Activated naive CD8-positive, alpha-beta T cell treated with anti-CD3 and anti-CD28 coated beads, Interleukin-2, amount 50 U/mL, for 16 hours (primary cell): ENCODE measurements around the gene PLEKHA5.
"Not testable (repeated sequence)": the region's sequence is repeated elsewhere in the genome, so short reads cannot be mapped to it uniquely, and the experiment has no call there.

ENCODE experiments used
- DNase-seq: peaks from one replicate; pipeline ENCODE4 v3.0.0-alpha.2; 2020; ENCODE audit warnings: low read depth, low spot score

Gene PLEKHA5

DNA sequence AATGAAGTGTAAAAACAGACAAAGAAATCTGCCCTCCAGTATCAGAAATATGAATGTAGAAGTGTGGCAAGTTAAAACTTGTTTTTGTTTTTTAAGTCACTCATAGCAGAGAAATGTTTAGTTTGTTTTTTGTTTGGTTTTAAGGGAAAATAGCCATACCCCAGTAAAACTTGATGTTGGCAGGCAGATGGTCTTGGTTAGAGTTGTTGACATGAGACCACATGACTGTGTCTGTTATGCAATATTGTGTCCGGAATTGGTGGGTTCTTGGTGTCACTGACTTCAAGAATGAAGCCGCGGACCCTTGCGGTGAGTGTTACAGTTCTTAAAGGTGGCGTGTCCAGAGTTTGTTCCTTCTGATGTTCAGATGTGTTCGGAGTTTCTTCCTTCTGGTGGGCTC is 99.5 kb downstream of the PLEKHA5 start:
- DNase-seq, result not testable (repeated sequence)

DNA sequence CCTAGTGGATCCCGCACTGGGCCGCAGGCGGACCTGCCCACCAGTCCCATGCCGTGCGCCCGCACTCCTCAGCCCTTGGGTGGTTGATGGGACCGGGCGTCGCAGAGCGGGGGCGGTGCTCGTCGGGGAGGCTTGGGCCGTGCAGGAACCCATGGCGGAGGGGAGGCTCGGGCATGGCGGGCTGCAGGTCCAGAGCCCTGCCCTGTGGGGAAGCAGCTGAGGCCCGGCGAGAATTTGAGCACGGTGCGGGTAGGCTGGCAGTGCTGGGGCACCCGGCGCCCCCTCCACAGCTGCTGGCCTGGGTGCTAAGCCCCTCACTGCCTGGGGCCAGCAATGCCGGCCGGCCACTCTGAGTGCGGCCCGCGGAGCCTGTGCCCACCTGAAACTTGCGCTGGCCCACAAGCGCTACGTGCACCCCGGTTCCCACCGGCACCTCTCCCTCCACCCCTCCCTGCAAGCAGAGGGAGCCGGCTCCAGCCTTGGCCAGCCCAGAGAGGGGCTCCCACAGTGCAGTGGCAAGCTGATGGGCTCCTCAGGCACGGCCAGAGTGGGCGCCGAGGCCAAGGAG is 100.8 kb downstream of the PLEKHA5 start:
- no peak for DNase-seq

DNA sequence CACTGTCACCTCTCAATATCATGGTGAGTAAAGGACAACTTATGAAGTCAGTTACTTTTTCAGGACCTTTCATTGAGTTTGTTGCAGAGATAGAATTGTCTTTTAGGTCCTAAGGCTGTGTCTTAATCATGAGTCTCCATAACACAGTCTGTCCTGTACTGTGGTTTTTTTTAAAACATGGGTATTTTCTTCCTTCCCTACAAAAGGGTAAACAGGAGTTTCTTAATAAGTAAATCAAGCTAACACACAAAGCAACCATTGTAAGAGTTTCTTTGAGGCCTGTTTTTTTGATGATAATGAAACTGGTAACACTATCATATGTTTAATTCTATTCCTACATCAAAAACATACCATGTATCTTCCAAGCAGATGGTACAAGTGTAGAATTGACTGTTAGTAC is 101.4 kb downstream of the PLEKHA5 start:
- DNase-seq, result no peak

- DNase-seq, result no peak
These were observed 104.7 kb downstream of the PLEKHA5 start for GRCh38 chr12:19234171-19234704.

DNA sequence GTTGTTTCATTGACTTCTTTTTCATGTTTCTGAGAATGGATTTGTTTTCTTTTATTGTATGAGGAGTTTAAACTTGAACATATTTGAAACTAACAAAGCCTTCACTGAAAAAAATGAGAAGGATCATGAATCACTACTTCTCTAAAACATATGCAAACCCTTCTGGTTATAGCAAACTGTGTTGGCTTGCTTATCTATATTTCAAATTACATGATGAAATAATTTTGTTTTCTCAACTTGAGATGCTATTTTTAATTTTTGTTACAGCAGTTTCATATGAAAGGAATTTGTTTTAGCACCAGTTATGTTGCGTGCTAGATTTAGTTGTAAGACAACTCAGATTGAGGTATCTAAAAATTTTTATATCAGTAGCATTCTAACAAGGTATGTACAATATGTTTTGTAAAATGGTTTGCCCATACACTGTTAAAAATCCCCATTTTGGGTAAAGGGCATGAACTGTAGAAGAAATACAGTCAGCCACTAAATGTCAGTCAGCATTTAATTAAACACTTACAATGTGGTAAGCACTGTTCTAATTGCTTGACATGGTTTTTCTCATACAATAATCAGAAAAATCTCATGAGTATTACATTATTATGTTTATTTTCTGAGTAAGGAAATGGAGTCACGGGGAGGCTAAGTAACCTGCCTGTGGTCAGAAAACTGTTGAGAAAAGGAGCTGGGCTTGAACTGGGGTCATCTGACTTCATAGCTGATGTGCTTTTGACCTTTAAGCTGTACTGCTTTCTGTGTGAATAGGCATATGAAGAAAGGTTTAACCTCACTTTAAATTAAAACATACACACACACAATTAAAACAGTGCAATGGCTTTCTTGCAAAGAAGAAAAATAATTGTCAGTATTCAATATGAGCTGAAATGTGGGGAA is 105.7 kb downstream of the PLEKHA5 start:
- no peak for DNase-seq

GRCh38 chr12:19236656-19237055 is 107.1 kb downstream of the PLEKHA5 start:
- DNase-seq, result no peak

- no peak for DNase-seq
These were observed 109.0 kb downstream of the PLEKHA5 start for GRCh38 chr12:19238540-19238939.

DNA sequence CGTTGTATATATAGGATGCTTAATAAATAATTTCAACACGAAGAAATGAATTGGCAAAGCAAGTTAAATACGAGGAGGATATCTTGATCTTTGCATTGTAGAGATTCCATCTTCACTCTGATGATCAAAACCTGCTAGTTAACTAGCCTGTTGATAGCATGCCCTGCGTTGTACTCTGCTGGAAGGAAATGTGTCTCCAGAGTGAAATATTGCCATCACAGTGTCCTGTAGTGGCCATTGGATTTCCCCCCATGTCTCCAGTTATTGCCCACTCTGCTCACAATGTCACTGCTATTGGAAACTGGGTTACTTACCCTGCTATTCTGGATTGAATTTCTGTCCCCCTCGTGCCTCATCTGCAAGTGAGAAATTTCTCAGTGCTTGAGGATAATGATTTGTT is 109.6 kb downstream of the PLEKHA5 start:
- no peak for DNase-seq

DNA sequence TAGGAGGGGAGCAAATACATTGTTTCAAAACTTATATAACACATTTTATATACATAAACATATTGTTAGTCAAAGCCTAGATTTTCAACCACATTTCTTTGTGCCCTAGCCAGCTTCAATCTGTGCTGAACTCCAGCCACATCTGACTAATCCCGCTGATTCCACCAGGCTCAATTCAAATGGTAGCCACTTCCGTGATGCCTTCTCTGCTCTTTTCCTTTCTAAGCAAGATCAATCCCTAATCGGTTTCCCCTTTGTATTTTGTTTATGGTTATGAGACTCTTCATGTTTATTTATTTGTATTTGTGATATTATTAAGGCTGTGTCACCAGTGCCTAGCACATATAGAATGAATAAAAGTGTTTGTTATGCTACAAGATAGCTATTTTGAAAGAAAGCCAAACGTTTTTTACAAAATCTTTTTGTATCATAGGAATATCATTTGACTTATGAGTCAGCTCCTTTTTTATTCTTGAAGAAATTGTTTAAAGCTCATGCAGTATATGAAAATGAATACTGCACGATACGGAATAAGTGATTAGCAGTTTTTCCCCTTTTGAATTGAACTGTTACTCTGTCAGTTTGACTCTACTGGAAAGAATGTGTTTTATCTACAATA is 110.2 kb downstream of the PLEKHA5 start:
- DNase-seq, result no peak

- no peak for DNase-seq
These were observed 113.0 kb downstream of the PLEKHA5 start for GRCh38 chr12:19242581-19242980.

DNA sequence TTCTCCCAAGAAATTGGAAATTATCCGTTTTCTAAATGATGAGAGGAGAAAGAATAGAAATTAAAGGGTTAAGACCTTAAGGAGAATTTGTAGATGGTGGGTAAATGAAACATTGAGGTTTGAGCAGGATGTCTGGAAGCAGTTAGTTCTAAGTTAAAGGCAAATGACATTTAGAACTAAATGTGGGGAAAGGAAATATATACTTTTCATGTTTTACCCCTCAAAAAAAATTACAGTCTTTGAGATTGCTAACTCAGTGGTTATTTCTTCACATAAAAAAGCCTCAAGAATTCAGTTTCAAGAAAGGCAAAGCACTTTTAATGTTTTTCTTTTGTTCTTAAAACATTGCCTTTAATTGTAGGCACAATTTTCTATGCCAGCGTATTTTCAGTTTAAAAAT is 114.0 kb downstream of the PLEKHA5 start:
- no peak for DNase-seq

DNA sequence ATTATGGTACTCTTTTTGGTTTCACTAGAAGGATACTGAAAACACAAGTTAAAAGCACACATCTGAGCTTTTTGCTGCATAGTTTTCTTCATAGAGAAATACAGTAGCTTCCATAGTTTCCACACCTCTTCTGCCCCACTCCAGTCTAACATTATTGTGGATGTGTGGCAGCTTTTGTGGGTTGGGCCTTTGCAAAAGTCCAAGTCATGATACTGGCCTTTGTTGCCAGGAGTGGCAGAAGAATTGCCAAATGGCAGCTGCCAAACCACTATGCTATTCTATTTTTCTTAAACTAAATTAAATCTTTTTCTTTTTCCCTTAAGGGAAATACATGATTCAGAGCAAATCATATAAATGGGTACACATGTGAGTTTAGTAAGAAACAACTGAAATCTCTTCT is 114.8 kb downstream of the PLEKHA5 start:
- no peak for DNase-seq

- no peak for DNase-seq
These were observed 115.6 kb downstream of the PLEKHA5 start for GRCh38 chr12:19245106-19245505.

DNA sequence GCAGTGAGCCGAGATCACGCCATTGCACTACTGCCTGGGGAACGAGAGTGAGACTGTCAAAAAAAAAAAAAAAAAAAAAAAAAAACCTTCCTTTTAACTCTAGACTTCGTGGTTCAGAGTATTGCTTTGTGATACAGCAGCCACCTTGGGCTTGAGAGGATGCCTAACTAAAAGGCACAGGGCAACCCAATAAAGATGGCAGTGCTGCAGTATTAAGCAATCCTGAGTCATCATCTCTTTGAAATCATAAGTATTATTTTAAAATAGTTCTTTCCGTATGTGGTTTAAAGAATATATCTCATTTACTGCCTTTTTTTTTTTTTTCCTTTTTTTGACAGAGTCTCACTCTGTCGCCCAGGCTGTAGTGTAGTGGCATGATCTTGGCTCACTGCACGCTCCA is 116.1 kb downstream of the PLEKHA5 start:
- no peak for DNase-seq

GRCh38 chr12:19246933-19247332 is 117.4 kb downstream of the PLEKHA5 start:
- no peak for DNase-seq

DNA sequence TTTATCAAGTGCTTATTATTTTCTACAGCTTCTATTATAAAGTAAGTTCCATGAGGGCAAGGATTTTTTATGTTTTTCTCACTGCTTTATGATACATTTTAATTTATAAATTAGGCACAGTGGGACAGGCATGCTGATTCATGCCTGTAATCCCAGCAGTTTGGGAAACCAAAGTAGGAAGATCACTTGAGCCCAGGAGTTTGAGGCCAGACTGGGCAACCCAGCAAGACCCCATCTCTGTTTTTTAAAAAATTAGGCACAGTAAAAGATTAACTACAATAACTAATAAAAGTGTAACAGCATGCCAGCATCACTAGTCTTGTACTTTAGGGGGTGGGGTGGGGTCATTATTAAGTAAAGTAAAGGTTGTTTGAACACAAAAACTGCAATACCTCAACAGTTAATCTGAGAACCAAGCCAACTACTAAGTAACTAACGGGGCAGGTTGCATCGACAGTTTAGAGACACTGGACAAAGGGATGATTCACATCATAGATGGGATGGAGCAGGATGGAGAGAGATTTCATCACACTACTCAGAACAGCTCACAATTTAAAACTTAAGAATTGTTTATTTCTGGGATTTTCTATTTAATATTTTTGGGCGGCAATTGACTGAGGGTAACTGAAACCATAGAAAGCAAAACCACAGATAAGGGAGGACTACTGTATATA is 119.5 kb downstream of the PLEKHA5 start:
- no peak for DNase-seq

DNA sequence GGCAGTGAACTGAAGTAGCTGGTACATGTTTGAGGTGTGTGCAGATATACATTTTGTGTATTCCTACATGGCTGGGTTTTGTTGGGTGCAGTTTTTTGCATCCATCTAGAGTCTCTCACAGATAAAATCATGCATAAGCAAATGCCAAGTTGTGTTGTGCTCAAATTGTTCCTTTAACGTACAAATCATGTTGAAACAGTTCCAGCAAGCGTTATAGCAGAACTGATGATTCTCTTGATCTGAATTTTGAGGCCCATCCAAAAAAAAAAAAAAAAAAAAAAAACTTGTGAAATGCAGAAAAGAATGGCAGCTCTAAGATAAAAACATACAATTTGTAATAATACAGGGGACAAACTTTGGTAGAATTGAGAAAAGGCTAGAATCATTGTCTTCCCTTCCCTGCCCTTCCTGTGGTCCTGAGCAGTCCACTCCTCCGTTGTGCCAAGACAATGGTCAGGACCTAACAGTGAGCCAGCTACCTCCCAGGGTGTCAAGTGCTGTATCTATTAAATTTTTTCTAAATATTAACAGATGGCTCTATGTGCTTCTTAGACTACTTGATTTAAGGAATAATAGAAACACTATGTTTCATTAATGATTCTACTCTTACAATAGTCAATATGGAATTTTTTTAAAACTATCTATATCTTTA is 122.1 kb downstream of the PLEKHA5 start:
- DNase-seq, result no peak

- DNase-seq, result no peak
These were observed 130.6 kb downstream of the PLEKHA5 start for GRCh38 chr12:19260135-19260534.

DNA sequence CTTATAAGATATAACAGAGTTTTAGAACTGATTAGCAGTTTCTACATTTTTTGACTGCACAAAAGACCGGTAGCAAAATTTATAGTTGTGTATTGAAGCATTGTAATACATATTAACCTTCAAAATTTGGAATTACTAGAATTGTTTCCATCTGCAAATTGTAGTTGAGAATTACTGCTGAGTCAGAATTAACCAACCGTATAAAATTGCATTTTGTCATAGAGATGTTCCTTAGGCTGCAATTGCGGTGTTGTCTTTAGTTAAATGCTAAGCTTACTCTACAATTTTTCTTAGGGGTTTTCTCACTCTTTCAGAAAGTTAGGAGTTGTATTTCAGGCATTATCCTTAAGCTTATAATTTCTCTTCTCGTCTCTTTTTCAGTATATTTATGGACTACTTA is 132.2 kb downstream of the PLEKHA5 start:
- DNase-seq, result no peak

DNA sequence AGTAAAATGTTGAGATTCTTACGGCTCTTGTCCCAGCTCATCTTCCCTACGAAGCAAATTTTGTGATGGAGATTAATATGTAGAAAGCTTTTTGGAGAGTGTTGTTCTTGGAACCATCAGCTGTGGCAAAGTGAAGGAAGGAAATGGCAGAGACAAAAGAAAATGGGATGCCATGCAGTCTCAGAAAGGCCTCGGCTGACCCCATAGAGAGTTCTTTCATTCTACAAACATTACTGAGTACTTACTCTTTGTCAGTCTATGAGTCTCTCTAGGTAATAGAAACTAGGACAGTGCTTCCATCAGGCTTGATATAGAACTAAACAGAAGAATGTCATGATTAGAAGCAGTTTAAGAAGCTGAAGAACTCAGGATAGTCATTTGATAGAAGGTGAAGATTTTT is 134.1 kb downstream of the PLEKHA5 start:
- no peak for DNase-seq

DNA sequence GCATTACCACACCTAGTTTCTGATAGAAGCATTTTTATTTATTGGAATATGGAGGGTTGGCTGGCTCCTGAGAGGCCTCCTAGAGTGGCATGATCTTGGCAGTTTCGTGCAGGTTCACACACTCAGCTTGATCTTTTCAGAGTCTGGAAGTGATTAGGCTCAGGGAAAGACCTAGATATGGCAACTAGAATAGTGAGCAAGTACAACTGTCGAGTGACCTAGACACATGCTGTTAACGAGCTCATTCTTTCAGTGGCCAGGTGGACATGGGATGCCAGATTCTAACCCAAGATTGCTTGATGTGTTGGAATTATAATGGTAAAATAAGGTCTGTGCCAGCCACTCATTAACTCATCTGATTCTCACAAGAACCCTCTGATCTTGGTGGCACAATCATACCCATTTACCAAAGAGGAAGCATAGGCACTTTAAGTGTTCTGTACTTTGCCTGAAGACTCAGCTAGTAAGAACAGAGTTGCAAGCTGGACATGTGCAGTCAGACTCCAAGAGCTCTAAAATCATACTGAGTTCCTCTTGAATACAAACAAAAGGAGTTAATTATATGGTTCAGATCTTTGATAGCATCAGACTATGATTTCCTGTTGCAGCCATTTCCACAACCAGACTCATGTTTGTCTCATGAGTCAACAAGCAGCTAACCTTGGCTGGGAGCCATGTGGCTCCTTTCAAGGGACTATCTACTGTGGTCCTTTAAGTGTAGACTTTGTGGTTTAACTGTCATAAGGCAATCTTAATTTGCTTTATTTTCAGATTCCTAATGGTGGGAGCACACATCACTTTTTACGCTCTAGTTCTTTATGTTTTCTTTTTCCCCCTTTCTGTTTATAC is 144.2 kb downstream of the PLEKHA5 start:
- no peak for DNase-seq
